K562 (cell line): ENCODE results near the gene SLC38A8.

Experiments used
- MYC ChIP-seq, 2 experiments: fragments of 250-450 bp in 1 of 2; sonication (Bioruptor Pico) in 1 of 2; IDR thresholded peaks; 2 replicates each; pipeline versions ENCODE4 v1.5.1 to v1.6.1; 2012 to 2021; ENCODE audit warnings: low read depth in 2 of 2, borderline replicate concordance in 1 of 2, improper control_type of control experiment in 1 of 2, low read length in 1 of 2, mild to moderate bottlenecking in 1 of 2, moderate library complexity in 1 of 2
- NFE2 ChIP-seq: IDR thresholded peaks from 2 replicates; pipeline ENCODE4 v1.6.1; 2014; ENCODE audit warnings: antibody characterized with exemption, low read depth
- POLR2AphosphoS5 ChIP-seq: IDR thresholded peaks from 2 replicates; pipeline ENCODE4 v1.6.1; 2011; ENCODE audit warnings: mild to moderate bottlenecking, low read depth, low read length, moderate library complexity; ENCODE audit not compliant: control insufficient read depth, insufficient read depth
- TF ChIP-seq, protein P1 (sequence below): fragments of 450-650 bp; IDR thresholded peaks from 2 replicates; pipeline ENCODE4 v1.6.1; 2016; ENCODE audit warnings: borderline replicate concordance
- TF ChIP-seq, protein P2 (sequence below), 2 experiments: IDR thresholded peaks; 2 replicates each; pipeline ENCODE4 v1.6.1; 2012; ENCODE audit warnings: improper control_type of control experiment in 2 of 2, low read depth in 2 of 2, low read length in 2 of 2, borderline replicate concordance in 1 of 2
- TF ChIP-seq, protein P3 (sequence below): fragments of 250-450 bp; sonication (Bioruptor Pico); IDR thresholded peaks from 2 replicates; pipeline ENCODE4 v1.4.0; 2020; ENCODE audit warnings: mild to moderate bottlenecking
- TF ChIP-seq, protein P4 (sequence below), 3 experiments: IDR thresholded peaks in 2 of 3; conservative IDR thresholded peaks in 1 of 3; 2 replicates each; pipeline ENCODE4 v1.5.1; 2011 to 2012; ENCODE audit warnings: low read length in 3 of 3, mild to moderate bottlenecking in 3 of 3, control low read depth in 2 of 3, improper control_type of control experiment in 1 of 3, inconsistent platforms in 1 of 3, low read depth in 1 of 3, mixed read lengths in 1 of 3, moderate library complexity in 1 of 3; ENCODE audit not compliant: insufficient read depth in 2 of 3
- TF ChIP-seq, protein P5 (sequence below), 2 experiments: fragments of 450-650 bp in 1 of 2; sonication (generic) in 1 of 2; formaldehyde crosslinking; conservative IDR thresholded peaks; 2 replicates each; pipeline versions ENCODE4 v1.4.0 to v1.8.1; 2020 to 2022; ENCODE audit warnings: mild to moderate bottlenecking in 1 of 2, missing genetic modification reagents in 1 of 2

DNA sequence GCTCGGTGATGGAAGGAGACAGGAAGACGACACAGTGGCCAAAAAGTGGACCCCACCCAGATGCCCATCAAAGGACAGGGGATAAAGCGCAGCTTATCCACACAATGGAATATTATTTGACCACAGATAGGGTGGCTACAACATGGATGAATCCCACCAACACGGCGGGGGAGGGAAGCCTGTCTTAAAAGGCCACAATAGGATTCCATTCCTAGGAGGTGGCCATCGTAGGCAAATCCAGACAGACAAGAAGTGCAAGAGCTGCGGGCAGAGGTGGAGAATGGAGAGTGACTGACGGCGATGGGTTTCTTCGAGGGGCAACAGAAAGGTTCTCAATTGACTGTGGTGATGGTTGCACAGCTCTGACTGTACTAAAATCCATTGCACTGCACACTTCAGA lies 16.0 kb downstream of the SLC38A8 start:
- TF ChIP-seq POLR2AphosphoS5 (no peak), NFE2 (no peak), MYC (IDR thresholded peaks at IDR 0.05; ENCODE audit: low read depth, low read length) (no peak), MYC (CRISPR knock-in tag; IDR thresholded peaks at IDR 0.05; ENCODE audit: borderline replicate concordance, low read depth) (no peak)
- TF ChIP-seq, protein P1, sequence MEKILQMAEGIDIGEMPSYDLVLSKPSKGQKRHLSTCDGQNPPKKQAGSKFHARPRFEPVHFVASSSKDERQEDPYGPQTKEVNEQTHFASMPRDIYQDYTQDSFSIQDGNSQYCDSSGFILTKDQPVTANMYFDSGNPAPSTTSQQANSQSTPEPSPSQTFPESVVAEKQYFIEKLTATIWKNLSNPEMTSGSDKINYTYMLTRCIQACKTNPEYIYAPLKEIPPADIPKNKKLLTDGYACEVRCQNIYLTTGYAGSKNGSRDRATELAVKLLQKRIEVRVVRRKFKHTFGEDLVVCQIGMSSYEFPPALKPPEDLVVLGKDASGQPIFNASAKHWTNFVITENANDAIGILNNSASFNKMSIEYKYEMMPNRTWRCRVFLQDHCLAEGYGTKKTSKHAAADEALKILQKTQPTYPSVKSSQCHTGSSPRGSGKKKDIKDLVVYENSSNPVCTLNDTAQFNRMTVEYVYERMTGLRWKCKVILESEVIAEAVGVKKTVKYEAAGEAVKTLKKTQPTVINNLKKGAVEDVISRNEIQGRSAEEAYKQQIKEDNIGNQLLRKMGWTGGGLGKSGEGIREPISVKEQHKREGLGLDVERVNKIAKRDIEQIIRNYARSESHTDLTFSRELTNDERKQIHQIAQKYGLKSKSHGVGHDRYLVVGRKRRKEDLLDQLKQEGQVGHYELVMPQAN: no peak
- TF ChIP-seq, protein P2, sequence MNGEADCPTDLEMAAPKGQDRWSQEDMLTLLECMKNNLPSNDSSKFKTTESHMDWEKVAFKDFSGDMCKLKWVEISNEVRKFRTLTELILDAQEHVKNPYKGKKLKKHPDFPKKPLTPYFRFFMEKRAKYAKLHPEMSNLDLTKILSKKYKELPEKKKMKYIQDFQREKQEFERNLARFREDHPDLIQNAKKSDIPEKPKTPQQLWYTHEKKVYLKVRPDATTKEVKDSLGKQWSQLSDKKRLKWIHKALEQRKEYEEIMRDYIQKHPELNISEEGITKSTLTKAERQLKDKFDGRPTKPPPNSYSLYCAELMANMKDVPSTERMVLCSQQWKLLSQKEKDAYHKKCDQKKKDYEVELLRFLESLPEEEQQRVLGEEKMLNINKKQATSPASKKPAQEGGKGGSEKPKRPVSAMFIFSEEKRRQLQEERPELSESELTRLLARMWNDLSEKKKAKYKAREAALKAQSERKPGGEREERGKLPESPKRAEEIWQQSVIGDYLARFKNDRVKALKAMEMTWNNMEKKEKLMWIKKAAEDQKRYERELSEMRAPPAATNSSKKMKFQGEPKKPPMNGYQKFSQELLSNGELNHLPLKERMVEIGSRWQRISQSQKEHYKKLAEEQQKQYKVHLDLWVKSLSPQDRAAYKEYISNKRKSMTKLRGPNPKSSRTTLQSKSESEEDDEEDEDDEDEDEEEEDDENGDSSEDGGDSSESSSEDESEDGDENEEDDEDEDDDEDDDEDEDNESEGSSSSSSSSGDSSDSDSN (IDR thresholded peaks at IDR 0.05; ENCODE audit: borderline replicate concordance in 1 of 2, low read depth in 2 of 2, low read length in 2 of 2): no peak
- TF ChIP-seq, protein P3, sequence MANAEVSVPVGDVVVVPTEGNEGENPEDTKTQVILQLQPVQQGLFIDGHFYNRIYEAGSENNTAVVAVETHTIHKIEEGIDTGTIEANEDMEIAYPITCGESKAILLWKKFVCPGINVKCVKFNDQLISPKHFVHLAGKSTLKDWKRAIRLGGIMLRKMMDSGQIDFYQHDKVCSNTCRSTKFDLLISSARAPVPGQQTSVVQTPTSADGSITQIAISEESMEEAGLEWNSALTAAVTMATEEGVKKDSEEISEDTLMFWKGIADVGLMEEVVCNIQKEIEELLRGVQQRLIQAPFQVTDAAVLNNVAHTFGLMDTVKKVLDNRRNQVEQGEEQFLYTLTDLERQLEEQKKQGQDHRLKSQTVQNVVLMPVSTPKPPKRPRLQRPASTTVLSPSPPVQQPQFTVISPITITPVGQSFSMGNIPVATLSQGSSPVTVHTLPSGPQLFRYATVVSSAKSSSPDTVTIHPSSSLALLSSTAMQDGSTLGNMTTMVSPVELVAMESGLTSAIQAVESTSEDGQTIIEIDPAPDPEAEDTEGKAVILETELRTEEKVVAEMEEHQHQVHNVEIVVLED (CRISPR knock-in tag): no peak
- TF ChIP-seq, protein P4, sequence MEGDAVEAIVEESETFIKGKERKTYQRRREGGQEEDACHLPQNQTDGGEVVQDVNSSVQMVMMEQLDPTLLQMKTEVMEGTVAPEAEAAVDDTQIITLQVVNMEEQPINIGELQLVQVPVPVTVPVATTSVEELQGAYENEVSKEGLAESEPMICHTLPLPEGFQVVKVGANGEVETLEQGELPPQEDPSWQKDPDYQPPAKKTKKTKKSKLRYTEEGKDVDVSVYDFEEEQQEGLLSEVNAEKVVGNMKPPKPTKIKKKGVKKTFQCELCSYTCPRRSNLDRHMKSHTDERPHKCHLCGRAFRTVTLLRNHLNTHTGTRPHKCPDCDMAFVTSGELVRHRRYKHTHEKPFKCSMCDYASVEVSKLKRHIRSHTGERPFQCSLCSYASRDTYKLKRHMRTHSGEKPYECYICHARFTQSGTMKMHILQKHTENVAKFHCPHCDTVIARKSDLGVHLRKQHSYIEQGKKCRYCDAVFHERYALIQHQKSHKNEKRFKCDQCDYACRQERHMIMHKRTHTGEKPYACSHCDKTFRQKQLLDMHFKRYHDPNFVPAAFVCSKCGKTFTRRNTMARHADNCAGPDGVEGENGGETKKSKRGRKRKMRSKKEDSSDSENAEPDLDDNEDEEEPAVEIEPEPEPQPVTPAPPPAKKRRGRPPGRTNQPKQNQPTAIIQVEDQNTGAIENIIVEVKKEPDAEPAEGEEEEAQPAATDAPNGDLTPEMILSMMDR (IDR thresholded peaks at IDR 0.05 in 2 of 3, conservative IDR thresholded peaks at IDR 0.05 in 1 of 3; ENCODE audit: insufficient read depth in 2 of 3, low read depth in 1 of 3, low read length in 3 of 3): no peak
- TF ChIP-seq, protein P5, sequence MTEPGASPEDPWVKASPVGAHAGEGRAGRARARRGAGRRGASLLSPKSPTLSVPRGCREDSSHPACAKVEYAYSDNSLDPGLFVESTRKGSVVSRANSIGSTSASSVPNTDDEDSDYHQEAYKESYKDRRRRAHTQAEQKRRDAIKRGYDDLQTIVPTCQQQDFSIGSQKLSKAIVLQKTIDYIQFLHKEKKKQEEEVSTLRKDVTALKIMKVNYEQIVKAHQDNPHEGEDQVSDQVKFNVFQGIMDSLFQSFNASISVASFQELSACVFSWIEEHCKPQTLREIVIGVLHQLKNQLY (CRISPR knock-in tag; conservative IDR thresholded peaks at IDR 0.05): no peak
